ENCODE data around the gene PLIN5. TPM values are rescaled to one million over a fixed set of nuclear protein-coding genes. Genes with fewer than 3 reads are reported as not detected.
"Not testable (repeated sequence)": the region's sequence is repeated elsewhere in the genome, so short reads cannot be mapped to it uniquely, and the experiment has no call there.

The PLIN5 gene
- polyA plus RNA-seq, 6 donors from 2014 or later, result 0.52 TPM; not detected in 5

DNA sequence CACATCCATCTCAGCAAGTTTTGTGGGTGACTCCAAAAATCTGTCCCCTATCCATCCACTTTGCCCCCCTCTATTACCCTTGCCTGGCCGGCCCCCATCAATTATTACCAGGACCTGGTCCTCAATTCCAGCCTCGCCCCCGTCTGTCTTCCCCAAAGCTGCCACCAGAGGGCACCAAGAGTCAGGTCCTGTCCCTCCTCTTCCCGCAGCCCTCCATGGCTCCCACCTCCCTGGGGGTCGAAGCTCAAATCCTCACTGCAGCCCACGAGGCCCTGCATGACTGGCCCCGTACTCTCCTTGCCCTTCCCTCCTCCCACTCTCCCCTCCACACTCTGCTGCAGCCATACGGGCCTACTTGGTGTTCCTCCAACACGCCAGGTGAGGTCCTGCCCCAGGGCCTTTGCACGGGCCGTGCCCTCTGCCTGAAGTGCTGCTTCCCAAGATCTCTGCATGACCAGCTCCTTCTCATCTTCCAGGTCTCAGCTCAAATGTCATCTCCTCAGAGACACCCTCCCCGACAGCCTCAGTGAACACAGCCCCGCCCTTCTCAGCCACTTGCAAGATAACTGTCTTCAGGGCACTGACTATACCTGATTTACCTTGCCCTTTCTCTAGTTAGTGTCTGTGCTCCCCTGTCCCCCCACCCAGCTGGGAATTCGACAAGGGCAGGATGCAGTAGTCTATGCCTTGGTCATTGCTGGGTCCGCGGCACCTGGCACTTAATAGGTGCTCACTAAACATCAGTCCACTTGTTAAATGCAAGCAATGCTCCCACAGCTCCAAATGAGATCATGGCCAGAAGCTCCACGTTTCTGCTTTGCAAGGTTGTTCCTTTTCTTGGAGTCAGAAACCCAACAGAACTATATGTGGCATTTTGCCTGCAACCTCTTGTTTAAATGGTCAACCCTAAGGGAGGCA, 41.3 kb upstream of the PLIN5 start:
- H3K27me3 Mint-ChIP-seq, result peaks cover 21 to 63% (median 49%) of the 10 kb centered on the region in 3 donors
- ATAC-seq (ENCODE audit: low read depth in 2 of 2), result peak; percentile 46 to 48
- DNase-seq, result peak; percentile 60
- peaks cover 0 to 10% of the 10 kb centered on the region in 2 donors for H3K36me3 Mint-ChIP-seq
- H3K4me3 Mint-ChIP-seq, result peak overlapping the region in 1 of 8 donors; percentile 59
- peaks cover 7 to 10% (median 8%) of the 10 kb centered on the region in 3 donors for H3K4me1 Mint-ChIP-seq
- H3K9me3 Mint-ChIP-seq, result peaks cover 0 to 2% (median 0%) of the 10 kb centered on the region in 7 donors
- H3K27ac Mint-ChIP-seq, result peak overlapping the region in 1 of 6 donors; percentile 52

DNA sequence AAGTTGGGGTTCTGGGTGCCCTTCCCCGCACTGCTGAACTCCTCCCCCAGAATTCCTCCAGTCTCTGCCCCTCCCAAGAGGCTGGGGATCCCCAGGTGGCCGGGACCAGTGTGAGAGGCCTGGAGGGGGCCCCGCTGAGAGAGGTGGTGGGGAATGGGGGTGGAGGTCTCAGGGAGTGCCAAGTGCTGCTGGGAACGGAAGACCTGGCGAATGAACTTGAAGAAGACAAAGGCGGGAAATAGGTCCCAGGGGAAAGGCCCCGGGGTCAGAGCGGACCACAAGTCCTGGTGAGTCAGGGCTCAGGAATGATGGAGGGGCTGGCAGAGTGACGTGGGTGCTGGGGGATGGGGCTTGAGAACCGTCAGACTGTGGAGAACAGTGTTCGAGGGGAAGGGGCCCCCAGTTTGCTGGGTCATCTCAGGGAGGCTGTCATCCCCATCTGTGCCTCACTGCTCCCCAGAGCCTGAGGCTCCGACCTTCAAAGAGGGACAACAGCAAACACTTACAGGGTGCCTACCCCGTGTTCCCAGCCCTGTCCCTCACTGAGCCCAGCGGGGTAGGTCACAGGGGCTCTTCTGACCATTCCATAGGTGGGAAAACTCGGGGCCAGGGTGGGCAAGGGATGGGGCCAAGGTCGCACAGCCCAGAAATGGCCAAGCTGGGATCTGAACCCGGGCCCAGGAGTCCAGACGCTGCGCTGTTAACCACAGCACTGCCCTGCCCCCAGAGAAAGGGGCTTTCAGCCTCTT, 40.4 kb upstream of the PLIN5 start:
- DNase-seq (no peak), ATAC-seq (ENCODE audit: low read depth in 2 of 2) (no peak)
- Mint-ChIP-seq H3K27me3 (peaks cover 21 to 66% (median 54%) of the 10 kb centered on the region in 3 donors), H3K27ac (peak overlapping the region in 2 of 6 donors; percentile 3 to 72), H3K9me3 (peaks cover 0 to 2% (median 0%) of the 10 kb centered on the region in 7 donors), H3K4me1 (peaks cover 4 to 10% (median 8%) of the 10 kb centered on the region in 3 donors), H3K36me3 (peaks cover 0 to 10% of the 10 kb centered on the region in 2 donors), H3K4me3 (no peak overlapping the region)

DNA sequence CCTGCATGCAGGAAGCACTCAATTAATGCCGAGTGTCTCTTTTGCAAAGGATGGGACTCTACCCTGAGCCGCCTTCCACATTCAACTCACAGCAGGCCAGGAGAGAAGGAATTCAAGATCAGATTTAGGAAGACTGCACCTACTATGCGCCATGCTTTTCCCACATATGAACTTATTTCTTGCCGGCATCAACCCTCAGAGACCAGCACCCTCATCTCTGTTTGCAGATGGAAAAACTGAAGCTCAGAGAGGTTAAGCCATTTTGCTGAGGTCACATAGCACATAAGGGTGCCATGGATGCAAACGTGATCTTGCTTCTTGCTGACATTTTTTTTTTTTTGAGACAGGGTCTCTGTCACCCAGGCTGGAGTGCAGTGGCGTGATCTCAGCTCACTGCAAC, 38.7 kb upstream of the PLIN5 start:
- H3K4me1 Mint-ChIP-seq, result peaks cover 6 to 10% (median 8%) of the 10 kb centered on the region in 3 donors
- H3K4me3 Mint-ChIP-seq, result peak overlapping the region in 1 of 8 donors; percentile 52
- peaks cover 0 to 10% of the 10 kb centered on the region in 2 donors for H3K36me3 Mint-ChIP-seq
- no peak for DNase-seq
- H3K27me3 Mint-ChIP-seq, result peaks cover 20 to 52% (median 44%) of the 10 kb centered on the region in 3 donors
- no peak for ATAC-seq (ENCODE audit: low read depth in 2 of 2)
- peaks cover 0 to 2% (median 0%) of the 10 kb centered on the region in 7 donors for H3K9me3 Mint-ChIP-seq
- H3K27ac Mint-ChIP-seq, result no peak overlapping the region

DNA sequence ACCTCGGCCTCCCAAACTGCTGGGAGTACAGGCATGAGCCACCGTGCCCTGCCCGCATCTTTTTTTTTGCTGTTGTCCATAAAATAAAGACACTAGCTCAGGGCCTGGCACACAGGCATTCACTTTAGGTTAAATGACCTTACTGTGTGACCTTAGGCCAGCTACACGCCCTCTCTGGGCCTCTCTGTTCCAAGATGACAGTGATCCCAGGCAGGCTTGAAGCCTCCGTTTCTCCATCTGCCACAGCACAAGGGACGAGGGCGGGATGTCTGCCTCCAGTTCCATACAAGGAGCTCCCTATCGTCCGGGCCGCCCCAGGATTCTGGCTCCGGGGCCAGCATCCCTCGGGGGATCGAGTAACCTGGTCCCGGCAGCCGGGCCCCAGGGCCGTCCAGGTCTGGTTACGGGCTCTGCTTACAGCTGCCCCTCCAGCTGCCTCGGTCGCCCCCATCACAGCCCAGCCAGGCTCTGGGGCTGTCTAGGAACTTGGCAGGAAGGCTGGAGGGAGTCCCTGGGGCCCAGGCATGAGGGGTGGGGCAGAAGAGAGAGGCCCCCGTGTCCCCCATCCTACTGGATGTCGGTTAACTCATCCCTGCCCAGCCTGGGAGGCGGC, 36.4 kb upstream of the PLIN5 start:
- H3K36me3 Mint-ChIP-seq, result peaks cover 0 to 7% of the 10 kb centered on the region in 2 donors
- peaks cover 0 to 2% (median 0%) of the 10 kb centered on the region in 7 donors for H3K9me3 Mint-ChIP-seq
- peaks cover 7 to 8% (median 7%) of the 10 kb centered on the region in 3 donors for H3K4me1 Mint-ChIP-seq
- peaks cover 13 to 51% (median 42%) of the 10 kb centered on the region in 3 donors for H3K27me3 Mint-ChIP-seq
- no peak for ATAC-seq (ENCODE audit: low read depth in 2 of 2)
- DNase-seq, result no peak
- H3K27ac Mint-ChIP-seq, result no peak overlapping the region
- H3K4me3 Mint-ChIP-seq, result no peak overlapping the region

DNA sequence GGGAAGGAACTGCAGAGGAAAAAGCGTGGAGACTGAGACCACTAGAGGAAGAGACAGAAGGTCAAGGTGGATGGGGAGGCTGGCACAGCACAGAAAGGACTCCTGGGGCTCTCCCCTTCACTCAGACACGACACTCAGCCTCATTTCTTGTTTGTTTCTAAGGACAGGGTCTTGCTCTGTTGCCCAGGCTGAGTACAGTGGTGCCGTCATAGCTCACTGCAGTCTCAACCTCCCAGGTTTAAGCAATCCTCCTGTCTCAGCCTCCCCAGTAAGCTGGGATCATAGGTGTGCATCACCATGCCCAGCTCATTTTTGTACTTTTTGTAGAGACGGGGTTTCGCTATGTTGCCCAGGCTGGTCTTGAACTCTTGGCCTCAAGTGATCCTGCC, 35.9 kb upstream of the PLIN5 start:
- Mint-ChIP-seq H3K36me3 (peaks cover 0 to 2% of the 10 kb centered on the region in 2 donors), H3K4me1 (peaks cover 2 to 4% (median 3%) of the 10 kb centered on the region in 3 donors), H3K9me3 (peaks cover 0 to 2% (median 0%) of the 10 kb centered on the region in 7 donors), H3K27me3 (peaks cover 8 to 46% (median 37%) of the 10 kb centered on the region in 3 donors), H3K27ac (no peak overlapping the region), H3K4me3 (no peak overlapping the region)
- ATAC-seq (ENCODE audit: low read depth in 2 of 2) (no peak), DNase-seq (no peak)

DNA sequence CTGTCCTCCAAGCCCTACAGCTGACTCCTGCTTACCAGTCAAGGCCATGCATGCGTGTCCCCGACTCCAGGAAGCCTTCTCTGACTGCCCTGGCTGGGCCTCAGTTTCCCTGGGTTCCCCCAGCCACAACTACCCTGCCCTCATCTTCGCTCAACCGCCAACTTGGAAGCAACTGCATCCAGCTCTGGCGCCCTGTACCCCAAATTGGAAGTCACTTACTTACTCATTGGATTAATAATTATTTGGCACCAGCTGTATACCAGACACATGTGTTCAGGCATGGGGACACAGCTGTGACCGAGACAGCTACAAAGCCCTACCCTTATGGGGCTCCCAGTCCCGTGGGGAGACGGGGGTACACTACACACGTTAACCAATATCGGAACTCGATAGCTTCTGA, 35.4 kb upstream of the PLIN5 start:
- DNase-seq (no peak), ATAC-seq (ENCODE audit: low read depth in 2 of 2) (no peak)
- H3K36me3 Mint-ChIP-seq, result no peaks in the 10 kb centered on the region
- H3K4me1 Mint-ChIP-seq, result peaks cover 0 to 4% (median 0%) of the 10 kb centered on the region in 3 donors
- peak overlapping the region in 2 of 8 donors; percentile 57 to 73 for H3K4me3 Mint-ChIP-seq
- peaks cover 5 to 41% (median 32%) of the 10 kb centered on the region in 3 donors for H3K27me3 Mint-ChIP-seq
- H3K27ac Mint-ChIP-seq, result peak overlapping the region in 1 of 6 donors; percentile 82
- peaks cover 0 to 2% (median 0%) of the 10 kb centered on the region in 7 donors for H3K9me3 Mint-ChIP-seq

DNA sequence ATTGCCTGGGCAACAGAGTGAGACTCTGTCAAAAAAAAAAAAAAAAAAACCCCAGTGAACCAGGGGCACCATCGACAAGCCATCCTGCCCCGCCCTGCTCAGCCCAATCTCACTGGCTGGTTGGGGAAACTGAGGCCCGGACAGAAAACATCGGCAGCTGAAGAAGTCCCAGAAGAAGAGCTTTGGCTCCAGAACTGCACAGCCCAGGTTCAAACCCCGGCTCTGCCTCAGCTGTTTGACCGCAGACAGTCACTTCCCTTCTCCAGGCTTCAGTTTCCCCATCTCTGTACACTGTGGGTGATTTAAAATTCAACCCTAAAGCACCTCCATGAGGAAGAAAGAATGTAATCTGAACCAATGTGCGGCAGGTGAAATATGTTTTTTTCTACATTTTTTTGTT, 33.9 kb upstream of the PLIN5 start:
- Mint-ChIP-seq H3K4me3 (peak overlapping the region in 1 of 8 donors; percentile 22), H3K9me3 (peaks cover 0 to 2% (median 0%) of the 10 kb centered on the region in 7 donors), H3K4me1 (peaks cover 0 to 4% (median 0%) of the 10 kb centered on the region in 3 donors), H3K27ac (no peak overlapping the region), H3K27me3 (peaks cover 5 to 25% (median 23%) of the 10 kb centered on the region in 3 donors), H3K36me3 (no peaks in the 10 kb centered on the region)
- ATAC-seq (ENCODE audit: low read depth in 2 of 2) (no peak), DNase-seq (no peak)

DNA sequence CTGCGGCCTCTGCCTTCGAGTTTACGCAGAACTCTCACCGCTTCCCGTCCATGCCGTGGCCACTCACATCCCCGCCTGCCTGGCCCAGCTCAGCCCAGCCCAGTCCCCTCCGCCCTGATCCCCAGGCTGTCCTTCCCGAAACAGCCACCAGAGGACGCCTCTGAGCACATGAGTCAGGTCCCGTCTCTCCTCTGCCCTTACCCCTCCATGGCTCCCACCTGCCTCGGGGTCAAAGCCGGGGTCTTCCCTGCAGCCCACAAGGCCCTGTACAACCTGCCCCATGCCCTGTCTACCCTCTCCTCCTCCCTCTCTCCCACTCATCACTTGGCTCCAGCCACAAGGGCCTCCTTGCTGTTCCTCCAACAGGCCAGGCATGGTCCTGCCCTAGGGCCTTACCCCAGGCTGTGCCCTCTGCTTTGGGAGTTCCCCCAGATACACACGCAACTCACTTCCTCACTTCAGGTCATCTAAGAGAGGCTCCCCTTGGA, 32.6 kb upstream of the PLIN5 start:
- Mint-ChIP-seq H3K27ac (peak overlapping the region in 1 of 6 donors; percentile 53), H3K36me3 (no peaks in the 10 kb centered on the region), H3K9me3 (peaks cover 0 to 2% (median 0%) of the 10 kb centered on the region in 7 donors), H3K4me3 (no peak overlapping the region), H3K4me1 (peaks cover 0 to 6% (median 0%) of the 10 kb centered on the region in 3 donors), H3K27me3 (peaks cover 5 to 23% (median 22%) of the 10 kb centered on the region in 3 donors)
- DNase-seq, result peak; percentile 25
- peak; percentile 40 to 50 for ATAC-seq (ENCODE audit: low read depth in 2 of 2)

DNA sequence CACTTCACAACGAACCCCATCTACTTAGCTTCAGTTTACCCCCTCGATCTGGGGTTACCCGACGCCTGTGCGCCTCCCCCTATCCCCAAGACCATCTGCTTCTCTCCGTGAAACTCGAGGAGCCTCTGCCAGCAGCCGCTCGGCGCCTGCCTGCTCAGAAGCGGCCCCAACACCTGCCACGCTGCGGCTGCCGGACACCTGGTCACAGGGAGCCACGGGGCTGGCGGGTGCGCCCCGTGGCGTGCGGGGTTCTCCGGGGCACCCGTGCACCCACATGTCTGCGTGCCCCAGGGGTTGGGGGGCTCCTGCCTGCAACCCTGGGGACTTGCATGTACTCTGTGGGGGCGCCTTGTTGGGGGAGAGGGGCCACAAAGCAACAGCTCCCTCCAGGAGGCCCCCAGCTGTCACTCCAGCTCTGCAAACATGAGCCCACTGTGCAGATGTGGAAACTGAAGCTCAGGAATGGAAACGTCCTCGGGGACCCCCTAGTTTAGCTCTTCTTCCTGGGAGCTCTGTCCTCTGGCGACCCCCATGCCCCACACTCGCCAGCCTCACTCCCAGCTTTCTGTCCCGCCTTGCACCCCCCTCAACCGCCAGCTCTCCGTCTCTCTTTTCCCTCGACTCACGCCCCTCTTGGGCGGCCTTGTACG, 31.5 kb upstream of the PLIN5 start:
- H3K27me3 Mint-ChIP-seq, result peaks cover 5 to 23% (median 22%) of the 10 kb centered on the region in 3 donors
- no peak for DNase-seq
- H3K36me3 Mint-ChIP-seq, result no peaks in the 10 kb centered on the region
- H3K4me1 Mint-ChIP-seq, result peaks cover 3 to 15% (median 7%) of the 10 kb centered on the region in 3 donors
- ATAC-seq (ENCODE audit: low read depth in 2 of 2), result no peak
- H3K9me3 Mint-ChIP-seq, result peaks cover 0 to 2% (median 0%) of the 10 kb centered on the region in 7 donors
- peak overlapping the region in 1 of 6 donors; percentile 37 for H3K27ac Mint-ChIP-seq
- no peak overlapping the region for H3K4me3 Mint-ChIP-seq

DNA sequence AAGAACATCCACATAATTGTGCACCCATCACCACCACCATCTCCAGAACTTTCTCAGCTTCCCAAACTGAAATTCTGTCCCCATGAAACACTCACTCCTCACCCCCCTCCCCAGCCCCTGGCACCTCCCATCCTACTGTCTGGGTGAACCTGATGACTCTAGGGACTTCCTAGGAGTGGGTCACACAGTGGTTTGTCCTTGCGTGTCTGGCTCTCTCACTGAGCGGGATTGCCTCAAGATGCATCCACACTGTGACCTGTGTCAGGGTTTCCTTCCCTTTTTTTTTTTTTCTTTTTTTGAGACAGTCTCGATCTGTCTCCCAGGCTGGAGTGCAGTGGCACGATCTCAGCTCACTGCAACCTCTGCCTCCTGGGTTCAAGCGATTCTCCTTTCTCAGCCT, 28.5 kb upstream of the PLIN5 start:
- not testable (repeated sequence) for H3K36me3 Mint-ChIP-seq, DNase-seq, H3K4me3 Mint-ChIP-seq, H3K9me3 Mint-ChIP-seq
- ATAC-seq (ENCODE audit: low read depth in 2 of 2), result peak; percentile 44 to 46
- peaks cover 5 to 24% (median 15%) of the 10 kb centered on the region in 3 donors for H3K27me3 Mint-ChIP-seq
- peaks cover 3 to 14% (median 7%) of the 10 kb centered on the region in 3 donors for H3K4me1 Mint-ChIP-seq
- peak overlapping the region in 3 of 6 donors; percentile 20 to 84 (median 81) for H3K27ac Mint-ChIP-seq

DNA sequence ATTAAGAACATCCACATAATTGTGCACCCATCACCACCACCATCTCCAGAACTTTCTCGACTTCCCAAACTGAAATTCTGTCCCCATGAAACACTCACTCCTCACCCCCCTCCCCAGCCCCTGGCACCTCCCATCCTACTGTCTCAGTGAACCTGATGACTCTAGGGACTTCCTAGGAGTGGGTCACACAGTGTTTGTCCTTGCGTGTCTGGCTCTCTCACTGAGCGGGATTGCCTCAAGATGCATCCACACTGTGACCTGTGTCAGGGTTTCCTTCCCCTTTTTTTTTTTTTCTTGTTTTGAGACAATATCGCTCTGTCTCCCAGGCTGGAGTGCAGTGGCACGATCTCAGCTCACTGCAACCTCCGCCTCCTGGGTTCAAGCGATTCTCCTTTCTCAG, 27.1 kb upstream of the PLIN5 start:
- not testable (repeated sequence) for H3K9me3 Mint-ChIP-seq, H3K36me3 Mint-ChIP-seq
- DNase-seq (peak; percentile 17), ATAC-seq (ENCODE audit: low read depth in 2 of 2) (peak; percentile 87 to 88)
- peak overlapping the region in 5 of 6 donors; percentile 24 to 89 (median 66) for H3K27ac Mint-ChIP-seq
- peaks cover 3 to 14% (median 12%) of the 10 kb centered on the region in 3 donors for H3K4me1 Mint-ChIP-seq
- H3K4me3 Mint-ChIP-seq, result peak overlapping the region in 1 of 8 donors; percentile 77
- H3K27me3 Mint-ChIP-seq, result peaks cover 0 to 18% (median 3%) of the 10 kb centered on the region in 3 donors

DNA sequence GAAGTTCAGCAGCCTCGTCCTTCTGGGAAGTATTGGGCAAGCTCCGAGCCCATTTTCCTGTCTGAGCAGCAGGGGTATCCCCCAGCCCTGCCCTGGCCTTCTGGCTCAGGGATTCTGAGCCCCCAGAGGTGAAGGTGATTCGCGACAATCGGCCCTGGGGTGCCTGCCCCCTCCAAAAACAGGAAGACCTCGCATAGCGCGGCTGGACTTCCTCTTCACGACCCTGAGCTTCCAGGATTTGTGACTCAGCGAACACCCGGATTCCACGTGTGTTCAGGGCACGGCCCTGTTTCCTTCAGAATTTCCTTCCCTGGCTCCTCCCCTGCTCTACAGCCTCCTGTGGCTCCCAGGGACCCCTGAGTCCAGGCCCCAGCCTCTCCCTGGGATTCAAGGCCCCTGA, 24.5 kb upstream of the PLIN5 start, which contains the start of gene SEMA6B:
SEMA6B (minus strand) TSS at position 116 of the 400 bp plus-strand sequence. CDS start 1,227 bp downstream, outside the sequence.
- Mint-ChIP-seq H3K9me3 (no peaks in the 10 kb centered on the region), H3K4me3 (no peak within 1 kb of the TSS), H3K36me3 (no peaks in the 10 kb centered on the region), H3K4me1 (peaks cover 9 to 14% (median 12%) of the 10 kb centered on the region in 3 donors), H3K27me3 (peaks cover 0 to 20% (median 0%) of the 10 kb centered on the region in 3 donors), H3K27ac (peak within 1 kb of the TSS in 3 of 6 donors; percentile 29 to 86 (median 49))
- ATAC-seq (ENCODE audit: low read depth in 2 of 2), result no peak
- DNase-seq, result no peak

Data from naive B cell (primary cell).